ENCODE data around the gene FTCD. TPM values are rescaled to one million over a fixed set of nuclear protein-coding genes. Genes with fewer than 3 reads are reported as not detected.

The FTCD gene
- total and polyA plus RNA-seq, 2 of the 4 experiments (the other 2 are of a cell fraction): 0.55 TPM; not detected in 1

DNA sequence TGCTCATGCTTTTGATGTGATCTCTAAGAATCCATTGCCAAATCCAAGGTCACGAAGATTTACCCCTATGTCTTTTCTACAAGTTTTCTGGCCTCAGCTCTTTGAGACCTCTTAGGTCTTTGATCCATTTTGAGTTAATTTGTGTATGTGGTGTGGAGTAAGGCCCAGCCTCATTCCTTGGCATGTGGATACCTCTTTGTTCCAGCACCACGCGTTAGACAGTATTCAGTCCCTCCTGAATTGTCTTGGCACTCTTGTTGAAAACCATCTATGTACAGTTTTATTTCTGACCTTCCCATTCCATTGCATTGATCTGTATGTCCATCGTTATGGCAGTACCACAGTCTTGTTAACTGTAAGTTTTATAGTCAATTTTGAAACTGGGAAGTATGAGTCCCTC lies 8.0 kb upstream of the FTCD start:
- Histone ChIP-seq H3K9me1 (ENCODE audit: insufficient read depth, low read length) (no peaks in the 10 kb centered on the region), H2BK5ac (ENCODE audit: low read depth, low read length, poor library complexity, severe bottlenecking) (no peak overlapping the region), H2AK5ac (ENCODE audit: low read depth, low read length) (no peak overlapping the region), H3K4me1 (ENCODE audit: control insufficient read depth, insufficient read depth, low read length) (no peaks in the 10 kb centered on the region), H3K23ac (ENCODE audit: low read depth, low read length) (no peak overlapping the region), H3K9me3 (ENCODE audit: control insufficient read depth, insufficient read depth, low read length) (peaks cover 2% of the 10 kb centered on the region; the same call in 1 of the 2 replicates), H3K79me1 (ENCODE audit: low read depth in 1 of 2, low read length in 2 of 2) (no peaks in the 10 kb centered on the region), H3K56ac (ENCODE audit: extremely low read depth, insufficient read depth, low read length) (no peak overlapping the region), H2AFZ (replicated peaks; ENCODE audit: low read length, poor library complexity) (no peak overlapping the region), H3K36me3 (ENCODE audit: control insufficient read depth, insufficient read depth, low read length) (peaks cover 5% of the 10 kb centered on the region), H2BK15ac (ENCODE audit: low read depth, low read length) (no peak overlapping the region), H4K20me1 (ENCODE audit: insufficient read depth, low read length) (no peaks in the 10 kb centered on the region), H4K8ac (ENCODE audit: low read depth in 2 of 2, low read length in 2 of 2) (no peak overlapping the region), H4K91ac (ENCODE audit: insufficient read depth, low read depth, low read length) (no peak overlapping the region), H4K5ac (ENCODE audit: low read depth, low read length) (no peak overlapping the region), H3K14ac (replicated peaks; ENCODE audit: low read depth, low read length) (no peak overlapping the region), H3K4me3 (ENCODE audit: insufficient read depth, low read depth, low read length) (no peak overlapping the region), H3K27ac (ENCODE audit: insufficient read depth, low read length) (no peak overlapping the region), H3K9ac (ENCODE audit: low read depth, low read length) (no peak overlapping the region), H3K4ac (ENCODE audit: low read depth, low read length) (no peak overlapping the region), H3K18ac (ENCODE audit: low read depth, low read length) (no peak overlapping the region), H2BK120ac (ENCODE audit: low read depth, low read length) (no peak overlapping the region), H2AK9ac (replicated peaks; ENCODE audit: low read depth, low read length, poor library complexity) (no peak overlapping the region), H3K27me3 (ENCODE audit: control insufficient read depth, insufficient read depth, low read length) (no peaks in the 10 kb centered on the region), H3K4me2 (ENCODE audit: low read depth, low read length) (no peak overlapping the region), H2BK20ac (ENCODE audit: low read depth, low read length) (no peak overlapping the region)
- TF ChIP-seq SMC3 (IDR thresholded peaks at IDR 0.05; ENCODE audit: low read depth, low read length): no peak
- TF ChIP-seq CEBPB (IDR thresholded peaks at IDR 0.05; ENCODE audit: low read depth, low read length): no peak
- TF ChIP-seq, protein P1, sequence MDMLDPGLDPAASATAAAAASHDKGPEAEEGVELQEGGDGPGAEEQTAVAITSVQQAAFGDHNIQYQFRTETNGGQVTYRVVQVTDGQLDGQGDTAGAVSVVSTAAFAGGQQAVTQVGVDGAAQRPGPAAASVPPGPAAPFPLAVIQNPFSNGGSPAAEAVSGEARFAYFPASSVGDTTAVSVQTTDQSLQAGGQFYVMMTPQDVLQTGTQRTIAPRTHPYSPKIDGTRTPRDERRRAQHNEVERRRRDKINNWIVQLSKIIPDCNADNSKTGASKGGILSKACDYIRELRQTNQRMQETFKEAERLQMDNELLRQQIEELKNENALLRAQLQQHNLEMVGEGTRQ (IDR thresholded peaks at IDR 0.05; ENCODE audit: low read depth, low read length): no peak
- TF ChIP-seq POLR2A (IDR thresholded peaks at IDR 0.05; ENCODE audit: low read depth, low read length): no peak
- no peak for TF ChIP-seq BHLHE40 (IDR thresholded peaks at IDR 0.05; ENCODE audit: low read depth, low read length)
- no peak for TF ChIP-seq RAD21 (IDR thresholded peaks at IDR 0.05; ENCODE audit: low read length)
- no peak for TF ChIP-seq NFE2L2 (IDR thresholded peaks at IDR 0.05; ENCODE audit: low read depth, low read length)
- TF ChIP-seq, protein P2, sequence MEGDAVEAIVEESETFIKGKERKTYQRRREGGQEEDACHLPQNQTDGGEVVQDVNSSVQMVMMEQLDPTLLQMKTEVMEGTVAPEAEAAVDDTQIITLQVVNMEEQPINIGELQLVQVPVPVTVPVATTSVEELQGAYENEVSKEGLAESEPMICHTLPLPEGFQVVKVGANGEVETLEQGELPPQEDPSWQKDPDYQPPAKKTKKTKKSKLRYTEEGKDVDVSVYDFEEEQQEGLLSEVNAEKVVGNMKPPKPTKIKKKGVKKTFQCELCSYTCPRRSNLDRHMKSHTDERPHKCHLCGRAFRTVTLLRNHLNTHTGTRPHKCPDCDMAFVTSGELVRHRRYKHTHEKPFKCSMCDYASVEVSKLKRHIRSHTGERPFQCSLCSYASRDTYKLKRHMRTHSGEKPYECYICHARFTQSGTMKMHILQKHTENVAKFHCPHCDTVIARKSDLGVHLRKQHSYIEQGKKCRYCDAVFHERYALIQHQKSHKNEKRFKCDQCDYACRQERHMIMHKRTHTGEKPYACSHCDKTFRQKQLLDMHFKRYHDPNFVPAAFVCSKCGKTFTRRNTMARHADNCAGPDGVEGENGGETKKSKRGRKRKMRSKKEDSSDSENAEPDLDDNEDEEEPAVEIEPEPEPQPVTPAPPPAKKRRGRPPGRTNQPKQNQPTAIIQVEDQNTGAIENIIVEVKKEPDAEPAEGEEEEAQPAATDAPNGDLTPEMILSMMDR (conservative IDR thresholded peaks at IDR 0.05; ENCODE audit: low read depth, low read length): no peak
- TF ChIP-seq CHD1 (IDR thresholded peaks at IDR 0.05; ENCODE audit: low read depth, low read length): no peak
- TF ChIP-seq MAFK (IDR thresholded peaks at IDR 0.05; ENCODE audit: low read depth, low read length): no peak
- no peak for TF ChIP-seq MAZ (IDR thresholded peaks at IDR 0.05; ENCODE audit: borderline replicate concordance, low read depth, low read length)
- no peak for TF ChIP-seq ELK1 (IDR thresholded peaks at IDR 0.05; ENCODE audit: borderline replicate concordance, low read depth, low read length)
- TF ChIP-seq MXI1 (IDR thresholded peaks at IDR 0.05; ENCODE audit: borderline replicate concordance, low read depth, low read length): no peak
- no peak for TF ChIP-seq RFX5 (IDR thresholded peaks at IDR 0.05; ENCODE audit: low read depth, low read length)
- TF ChIP-seq RCOR1 (IDR thresholded peaks at IDR 0.05; ENCODE audit: insufficient replicate concordance, low read length): no peak
- intact Hi-C loops (cut with micrococcal nuclease) (no loop called here), dilution Hi-C loops (cut with HindIII; ENCODE audit: low sequenced_read_pairs, unreplicated experiment) (no loop called here), in situ Hi-C loops (cut with MboI; ENCODE audit: low sequenced_read_pairs) (no loop called here)
- POLR2A ChIA-PET (ENCODE audit: unreplicated experiment): no interaction called here
- no peak for DNase-seq
- CTCF ChIA-PET: no interaction called here
- ATAC-seq (ENCODE audit: low read depth): no peak
- no TSS peak for BruUV-seq (replicated peaks)
- 90% methylated on average over 2 of the region's 4 CpGs; no CpG with 5 or more reads in 1 of the 2 experiments for WGBS, 2 experiments (ENCODE audit: extremely low coverage in 2 of 2, insufficient read length in 1 of 2)
